ENCODE results near the gene NLGN1. TPM values are rescaled to one million over a fixed set of nuclear protein-coding genes. Genes with fewer than 3 reads are reported as not detected.

Gene NLGN1
- total and polyA plus RNA-seq, 12 donors: 0.13 to 3.7 (median 0.84) TPM

DNA sequence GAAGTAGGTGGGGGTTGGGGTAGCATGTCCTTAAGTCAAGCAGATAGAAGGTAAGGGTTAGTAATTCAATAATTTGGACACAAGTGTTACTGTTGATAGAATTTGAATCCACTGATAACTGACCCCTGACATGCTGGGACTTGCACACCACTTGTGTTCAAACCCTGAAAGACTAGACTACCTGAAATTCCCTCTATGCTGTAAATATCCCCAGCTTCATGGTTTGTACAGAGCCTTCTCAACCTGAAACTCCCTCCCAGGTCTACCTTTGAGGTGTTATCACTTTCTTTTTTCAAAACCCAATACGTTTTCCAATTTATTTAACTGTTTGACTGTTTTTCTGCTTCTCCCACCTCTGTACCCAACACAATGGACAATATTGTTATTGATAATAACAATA is 459.6 kb downstream of the NLGN1 start:
- 46 to 59% (median 52%) methylated on average over 1 of the region's 1 CpG for WGBS, 4 donors
- intact Hi-C loops (cut with DNase I): no loop called here
- H3K27ac ChIP-seq: no peak overlapping the region
- H3K9me3 ChIP-seq (replicated peaks in 1 of 3): no peaks in the 10 kb centered on the region
- no peaks in the 10 kb centered on the region for H3K36me3 ChIP-seq (replicated peaks in 1 of 2)
- DNase-seq: no peak
- TF ChIP-seq, protein P1, sequence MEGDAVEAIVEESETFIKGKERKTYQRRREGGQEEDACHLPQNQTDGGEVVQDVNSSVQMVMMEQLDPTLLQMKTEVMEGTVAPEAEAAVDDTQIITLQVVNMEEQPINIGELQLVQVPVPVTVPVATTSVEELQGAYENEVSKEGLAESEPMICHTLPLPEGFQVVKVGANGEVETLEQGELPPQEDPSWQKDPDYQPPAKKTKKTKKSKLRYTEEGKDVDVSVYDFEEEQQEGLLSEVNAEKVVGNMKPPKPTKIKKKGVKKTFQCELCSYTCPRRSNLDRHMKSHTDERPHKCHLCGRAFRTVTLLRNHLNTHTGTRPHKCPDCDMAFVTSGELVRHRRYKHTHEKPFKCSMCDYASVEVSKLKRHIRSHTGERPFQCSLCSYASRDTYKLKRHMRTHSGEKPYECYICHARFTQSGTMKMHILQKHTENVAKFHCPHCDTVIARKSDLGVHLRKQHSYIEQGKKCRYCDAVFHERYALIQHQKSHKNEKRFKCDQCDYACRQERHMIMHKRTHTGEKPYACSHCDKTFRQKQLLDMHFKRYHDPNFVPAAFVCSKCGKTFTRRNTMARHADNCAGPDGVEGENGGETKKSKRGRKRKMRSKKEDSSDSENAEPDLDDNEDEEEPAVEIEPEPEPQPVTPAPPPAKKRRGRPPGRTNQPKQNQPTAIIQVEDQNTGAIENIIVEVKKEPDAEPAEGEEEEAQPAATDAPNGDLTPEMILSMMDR (IDR thresholded peaks at IDR 0.05): no peak
- TF ChIP-seq POLR2A (IDR thresholded peaks at IDR 0.05): no peak
- H3K27me3 ChIP-seq: no peaks in the 10 kb centered on the region
- no peak overlapping the region for H3K4me3 ChIP-seq
- H3K4me1 ChIP-seq (replicated peaks in 1 of 2): no peaks in the 10 kb centered on the region

DNA sequence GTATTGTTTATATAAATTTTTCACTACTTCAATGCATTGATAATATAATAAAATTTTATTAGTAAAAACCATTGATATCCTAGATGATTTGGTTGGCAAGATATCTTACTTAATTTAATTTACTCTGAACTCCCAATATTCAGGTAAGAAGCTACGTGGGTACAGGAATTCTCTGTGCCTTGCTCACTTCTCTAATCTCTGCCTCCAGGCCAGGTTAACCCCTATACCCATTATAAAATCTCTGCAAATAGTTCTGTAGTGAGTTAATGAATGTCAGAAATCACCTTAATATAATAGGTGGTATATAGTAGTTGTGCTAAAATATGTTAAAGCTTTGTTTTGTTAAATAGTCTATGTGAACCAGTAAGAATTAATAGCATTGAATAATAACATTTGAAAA is 465.2 kb downstream of the NLGN1 start:
- intact Hi-C loops (cut with DNase I): no loop called here
- H3K4me1 ChIP-seq (replicated peaks in 1 of 2): no peaks in the 10 kb centered on the region
- no peak for TF ChIP-seq POLR2A (IDR thresholded peaks at IDR 0.05)
- TF ChIP-seq, protein P1 (IDR thresholded peaks at IDR 0.05): no peak
- H3K4me3 ChIP-seq: no peak overlapping the region
- 85 to 95% (median 90%) methylated on average over 1 of the region's 1 CpG for WGBS, 4 donors
- no peaks in the 10 kb centered on the region for H3K27me3 ChIP-seq
- H3K9me3 ChIP-seq (replicated peaks in 1 of 3): no peaks in the 10 kb centered on the region
- no peak for DNase-seq
- H3K27ac ChIP-seq: no peak overlapping the region
- no peaks in the 10 kb centered on the region for H3K36me3 ChIP-seq (replicated peaks in 1 of 2)

DNA sequence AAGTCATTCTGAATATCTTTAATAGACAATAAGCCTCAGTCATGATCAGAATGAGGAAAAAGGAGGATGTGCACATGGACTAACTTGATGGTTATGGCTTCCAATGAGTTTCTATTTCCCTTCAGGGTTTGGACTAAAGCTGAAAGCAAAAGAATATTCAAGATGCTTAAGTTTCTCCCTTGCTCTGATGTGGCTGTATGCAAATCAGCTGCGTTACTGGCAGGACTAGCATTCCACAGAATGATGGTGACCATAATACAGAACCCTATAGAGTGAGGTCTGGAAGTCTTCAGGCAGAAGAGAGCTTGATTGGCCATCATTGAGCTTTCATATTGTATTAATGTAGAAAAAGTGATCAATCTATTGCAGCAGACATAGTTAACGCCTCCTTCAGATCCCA is 466.0 kb downstream of the NLGN1 start:
- no peak overlapping the region for H3K4me3 ChIP-seq
- WGBS, 4 donors: 70 to 86% (median 83%) methylated on average over 2 of the region's 2 CpGs
- intact Hi-C loops (cut with DNase I): no loop called here
- DNase-seq: no peak
- H3K27me3 ChIP-seq: no peaks in the 10 kb centered on the region
- no peaks in the 10 kb centered on the region for H3K36me3 ChIP-seq (replicated peaks in 1 of 2)
- no peaks in the 10 kb centered on the region for H3K4me1 ChIP-seq (replicated peaks in 1 of 2)
- no peak overlapping the region for H3K27ac ChIP-seq
- TF ChIP-seq, protein P1 (IDR thresholded peaks at IDR 0.05): no peak
- TF ChIP-seq POLR2A (IDR thresholded peaks at IDR 0.05): no peak
- H3K9me3 ChIP-seq (replicated peaks in 1 of 3): no peaks in the 10 kb centered on the region

DNA sequence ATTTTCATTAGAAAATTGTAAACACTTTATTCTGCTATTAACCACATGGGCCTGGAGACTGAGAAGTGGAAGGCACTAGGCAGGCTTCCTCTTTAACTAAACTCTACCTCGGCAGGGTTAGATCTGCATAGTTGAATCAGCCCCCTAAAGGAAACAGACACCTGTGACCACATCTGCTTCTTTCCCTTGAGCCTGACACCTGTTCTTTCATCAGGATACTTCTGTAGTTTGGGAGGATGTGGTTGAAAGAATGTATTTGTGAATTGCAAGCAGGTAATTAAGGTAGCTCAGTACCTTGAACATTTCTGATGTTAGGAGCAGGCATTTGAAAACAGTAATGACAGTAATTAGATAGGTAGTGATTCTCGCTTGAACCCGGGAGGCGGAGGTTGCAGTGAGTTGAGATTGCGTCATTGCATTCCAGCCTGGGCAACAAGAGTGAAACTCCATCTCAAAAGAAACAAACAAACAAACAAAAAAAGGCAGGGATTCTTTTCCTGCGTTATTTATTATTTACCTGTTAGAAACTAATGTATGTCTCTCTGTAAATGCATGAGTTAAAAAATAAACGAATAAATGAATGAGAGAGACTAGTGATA is 468.5 kb downstream of the NLGN1 start:
- no peak for DNase-seq
- Histone ChIP-seq H3K4me3 (no peak overlapping the region), H3K4me1 (replicated peaks in 1 of 2) (no peaks in the 10 kb centered on the region), H3K27me3 (no peaks in the 10 kb centered on the region), H3K9me3 (replicated peaks in 1 of 3) (no peaks in the 10 kb centered on the region), H3K36me3 (replicated peaks in 1 of 2) (no peaks in the 10 kb centered on the region), H3K27ac (no peak overlapping the region)
- intact Hi-C loops (cut with DNase I): no loop called here
- WGBS, 4 donors: 71 to 80% (median 74%) methylated on average over 7 of the region's 7 CpGs
- TF ChIP-seq, protein P1 (IDR thresholded peaks at IDR 0.05): no peak
- no peak for TF ChIP-seq POLR2A (IDR thresholded peaks at IDR 0.05)
